Measurements from ENCODE around the gene NRROS. TPM values are rescaled to one million over a fixed set of nuclear protein-coding genes. Genes with fewer than 3 reads are reported as not detected.
A peak's percentile ranks its signal among the peaks of the same experiment; 100 is the strongest.
"Not testable (repeated sequence)": the region's sequence is repeated elsewhere in the genome, so short reads cannot be mapped to it uniquely, and the experiment has no call there.

The NRROS gene
- total RNA-seq, 2 donors from 2014 or later: 2.1 to 3.2 TPM

GRCh38 chr3:196636369-196637349, 2.8 kb upstream of the NRROS start:
- no peak overlapping the region for H3K27ac ChIP-seq (ENCODE audit: low read depth, low read length)

GRCh38 chr3:196637941-196638340, 1.6 kb upstream of the NRROS start:
- H3K36me3 ChIP-seq (ENCODE audit: control insufficient read depth, insufficient read depth, low read length); H3K27ac ChIP-seq (ENCODE audit: low read depth, low read length); DNase-seq; H3K9me3 ChIP-seq (ENCODE audit: control insufficient read depth, low read length); H3K4me3 Mint-ChIP-seq; H3K4me1 ChIP-seq (ENCODE audit: control insufficient read depth, insufficient read depth, low read length); H3K4me3 ChIP-seq (ENCODE audit: low read length); H3K36me3 Mint-ChIP-seq (ENCODE audit: low read depth); H3K9ac ChIP-seq (ENCODE audit: extremely low read depth, low read length, poor library complexity, severe bottlenecking); H3K9me3 Mint-ChIP-seq; H3K27ac Mint-ChIP-seq: not testable (repeated sequence)
- peaks cover 22% of the 10 kb centered on the region for H3K27me3 ChIP-seq (ENCODE audit: control insufficient read depth, insufficient read depth, low read length, poor library complexity, severe bottlenecking)
- Mint-ChIP-seq H3K27me3 (ENCODE audit: insufficient read depth) (peaks cover 24% of the 10 kb centered on the region), H3K4me1 (peaks cover 14% of the 10 kb centered on the region)
- 88% methylated on average over 2 to 4 of the region's 4 CpGs for WGBS, 2 experiments (ENCODE audit: insufficient coverage in 1 of 2, insufficient read length in 1 of 2)

More at GRCh38 chr3:196636369-196637349, 2.8 kb upstream of the NRROS start:
- Histone ChIP-seq H3K4me1 (ENCODE audit: control insufficient read depth, insufficient read depth, low read length) (no peaks in the 10 kb centered on the region), H3K9me3 (ENCODE audit: control insufficient read depth, low read length) (no peaks in the 10 kb centered on the region), H3K27me3 (ENCODE audit: control insufficient read depth, insufficient read depth, low read length, poor library complexity, severe bottlenecking) (peaks cover 22% of the 10 kb centered on the region), H3K9ac (ENCODE audit: extremely low read depth, low read length, poor library complexity, severe bottlenecking) (no peak overlapping the region), H3K4me3 (ENCODE audit: low read length) (no peak overlapping the region), H3K36me3 (ENCODE audit: control insufficient read depth, insufficient read depth, low read length) (no peaks in the 10 kb centered on the region)
- no peak for DNase-seq
- TF ChIP-seq, protein P1, sequence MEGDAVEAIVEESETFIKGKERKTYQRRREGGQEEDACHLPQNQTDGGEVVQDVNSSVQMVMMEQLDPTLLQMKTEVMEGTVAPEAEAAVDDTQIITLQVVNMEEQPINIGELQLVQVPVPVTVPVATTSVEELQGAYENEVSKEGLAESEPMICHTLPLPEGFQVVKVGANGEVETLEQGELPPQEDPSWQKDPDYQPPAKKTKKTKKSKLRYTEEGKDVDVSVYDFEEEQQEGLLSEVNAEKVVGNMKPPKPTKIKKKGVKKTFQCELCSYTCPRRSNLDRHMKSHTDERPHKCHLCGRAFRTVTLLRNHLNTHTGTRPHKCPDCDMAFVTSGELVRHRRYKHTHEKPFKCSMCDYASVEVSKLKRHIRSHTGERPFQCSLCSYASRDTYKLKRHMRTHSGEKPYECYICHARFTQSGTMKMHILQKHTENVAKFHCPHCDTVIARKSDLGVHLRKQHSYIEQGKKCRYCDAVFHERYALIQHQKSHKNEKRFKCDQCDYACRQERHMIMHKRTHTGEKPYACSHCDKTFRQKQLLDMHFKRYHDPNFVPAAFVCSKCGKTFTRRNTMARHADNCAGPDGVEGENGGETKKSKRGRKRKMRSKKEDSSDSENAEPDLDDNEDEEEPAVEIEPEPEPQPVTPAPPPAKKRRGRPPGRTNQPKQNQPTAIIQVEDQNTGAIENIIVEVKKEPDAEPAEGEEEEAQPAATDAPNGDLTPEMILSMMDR (conservative IDR thresholded peaks at IDR 0.05): no peak
- Mint-ChIP-seq H3K9me3 (no peaks in the 10 kb centered on the region), H3K36me3 (ENCODE audit: low read depth) (no peaks in the 10 kb centered on the region), H3K4me1 (peaks cover 19% of the 10 kb centered on the region), H3K4me3 (no peak overlapping the region), H3K27me3 (ENCODE audit: insufficient read depth) (peaks cover 24% of the 10 kb centered on the region), H3K27ac (no peak overlapping the region)
- WGBS, 2 experiments (ENCODE audit: insufficient coverage in 1 of 2, insufficient read length in 1 of 2): 85 to 91% methylated on average over 12 to 19 of the region's 20 CpGs

GRCh38 chr3:196638861-196639482, 522 bp upstream of the NRROS start:
- no peak overlapping the region for H3K4me3 ChIP-seq (ENCODE audit: low read length)
- no peaks in the 10 kb centered on the region for H3K4me1 ChIP-seq (ENCODE audit: control insufficient read depth, insufficient read depth, low read length)
- TF ChIP-seq, protein P1 (conservative IDR thresholded peaks at IDR 0.05): no peak
- Mint-ChIP-seq H3K9me3 (no peaks in the 10 kb centered on the region), H3K4me1 (peaks cover 6% of the 10 kb centered on the region), H3K36me3 (ENCODE audit: low read depth) (no peaks in the 10 kb centered on the region), H3K27me3 (ENCODE audit: insufficient read depth) (peaks cover 22% of the 10 kb centered on the region), H3K27ac (no peak overlapping the region), H3K4me3 (peak overlapping the region; percentile 51)
- DNase-seq: no peak
- 75 to 81% methylated on average over 15 to 19 of the region's 19 CpGs for WGBS, 2 experiments (ENCODE audit: insufficient coverage in 1 of 2, insufficient read length in 1 of 2)
- no peak overlapping the region for H3K27ac ChIP-seq (ENCODE audit: low read depth, low read length)
- no peak overlapping the region for H3K9ac ChIP-seq (ENCODE audit: extremely low read depth, low read length, poor library complexity, severe bottlenecking)
- H3K27me3 ChIP-seq (ENCODE audit: control insufficient read depth, insufficient read depth, low read length, poor library complexity, severe bottlenecking): peaks cover 22% of the 10 kb centered on the region
- no peaks in the 10 kb centered on the region for H3K36me3 ChIP-seq (ENCODE audit: control insufficient read depth, insufficient read depth, low read length)
- no peaks in the 10 kb centered on the region for H3K9me3 ChIP-seq (ENCODE audit: control insufficient read depth, low read length)
